ENCODE data around the gene REEP1.
"Not testable (repeated sequence)": the region's sequence is repeated elsewhere in the genome, so short reads cannot be mapped to it uniquely, and the experiment has no call there.

DNA sequence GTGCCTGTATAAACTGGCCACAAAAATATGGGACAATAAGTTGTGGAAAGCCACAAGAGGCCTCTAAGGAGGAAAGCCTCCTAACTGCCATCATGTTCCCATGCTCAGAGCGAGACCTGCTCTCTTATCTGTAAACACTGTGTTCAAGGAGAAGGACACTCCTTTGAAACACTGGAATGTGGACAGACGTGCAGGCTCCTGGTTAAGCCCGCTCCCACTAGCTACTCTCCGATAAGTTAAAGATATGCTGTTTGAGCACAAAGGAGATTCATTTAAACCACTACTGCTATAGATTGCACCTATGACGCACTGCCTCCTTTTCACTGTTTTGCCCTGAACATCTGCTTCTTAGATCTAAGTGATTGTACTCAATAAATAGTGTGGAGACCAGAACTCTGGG lies 92.2 kb downstream of the REEP1 start:
- TF ChIP-seq, protein P1, sequence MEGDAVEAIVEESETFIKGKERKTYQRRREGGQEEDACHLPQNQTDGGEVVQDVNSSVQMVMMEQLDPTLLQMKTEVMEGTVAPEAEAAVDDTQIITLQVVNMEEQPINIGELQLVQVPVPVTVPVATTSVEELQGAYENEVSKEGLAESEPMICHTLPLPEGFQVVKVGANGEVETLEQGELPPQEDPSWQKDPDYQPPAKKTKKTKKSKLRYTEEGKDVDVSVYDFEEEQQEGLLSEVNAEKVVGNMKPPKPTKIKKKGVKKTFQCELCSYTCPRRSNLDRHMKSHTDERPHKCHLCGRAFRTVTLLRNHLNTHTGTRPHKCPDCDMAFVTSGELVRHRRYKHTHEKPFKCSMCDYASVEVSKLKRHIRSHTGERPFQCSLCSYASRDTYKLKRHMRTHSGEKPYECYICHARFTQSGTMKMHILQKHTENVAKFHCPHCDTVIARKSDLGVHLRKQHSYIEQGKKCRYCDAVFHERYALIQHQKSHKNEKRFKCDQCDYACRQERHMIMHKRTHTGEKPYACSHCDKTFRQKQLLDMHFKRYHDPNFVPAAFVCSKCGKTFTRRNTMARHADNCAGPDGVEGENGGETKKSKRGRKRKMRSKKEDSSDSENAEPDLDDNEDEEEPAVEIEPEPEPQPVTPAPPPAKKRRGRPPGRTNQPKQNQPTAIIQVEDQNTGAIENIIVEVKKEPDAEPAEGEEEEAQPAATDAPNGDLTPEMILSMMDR (IDR thresholded peaks at IDR 0.05), result not testable (repeated sequence)
- TF ChIP-seq, protein P2, sequence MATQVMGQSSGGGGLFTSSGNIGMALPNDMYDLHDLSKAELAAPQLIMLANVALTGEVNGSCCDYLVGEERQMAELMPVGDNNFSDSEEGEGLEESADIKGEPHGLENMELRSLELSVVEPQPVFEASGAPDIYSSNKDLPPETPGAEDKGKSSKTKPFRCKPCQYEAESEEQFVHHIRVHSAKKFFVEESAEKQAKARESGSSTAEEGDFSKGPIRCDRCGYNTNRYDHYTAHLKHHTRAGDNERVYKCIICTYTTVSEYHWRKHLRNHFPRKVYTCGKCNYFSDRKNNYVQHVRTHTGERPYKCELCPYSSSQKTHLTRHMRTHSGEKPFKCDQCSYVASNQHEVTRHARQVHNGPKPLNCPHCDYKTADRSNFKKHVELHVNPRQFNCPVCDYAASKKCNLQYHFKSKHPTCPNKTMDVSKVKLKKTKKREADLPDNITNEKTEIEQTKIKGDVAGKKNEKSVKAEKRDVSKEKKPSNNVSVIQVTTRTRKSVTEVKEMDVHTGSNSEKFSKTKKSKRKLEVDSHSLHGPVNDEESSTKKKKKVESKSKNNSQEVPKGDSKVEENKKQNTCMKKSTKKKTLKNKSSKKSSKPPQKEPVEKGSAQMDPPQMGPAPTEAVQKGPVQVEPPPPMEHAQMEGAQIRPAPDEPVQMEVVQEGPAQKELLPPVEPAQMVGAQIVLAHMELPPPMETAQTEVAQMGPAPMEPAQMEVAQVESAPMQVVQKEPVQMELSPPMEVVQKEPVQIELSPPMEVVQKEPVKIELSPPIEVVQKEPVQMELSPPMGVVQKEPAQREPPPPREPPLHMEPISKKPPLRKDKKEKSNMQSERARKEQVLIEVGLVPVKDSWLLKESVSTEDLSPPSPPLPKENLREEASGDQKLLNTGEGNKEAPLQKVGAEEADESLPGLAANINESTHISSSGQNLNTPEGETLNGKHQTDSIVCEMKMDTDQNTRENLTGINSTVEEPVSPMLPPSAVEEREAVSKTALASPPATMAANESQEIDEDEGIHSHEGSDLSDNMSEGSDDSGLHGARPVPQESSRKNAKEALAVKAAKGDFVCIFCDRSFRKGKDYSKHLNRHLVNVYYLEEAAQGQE (IDR thresholded peaks at IDR 0.05; ENCODE audit: insufficient read depth in 1 of 2, low read depth in 2 of 2, low read length in 1 of 2), result not testable (repeated sequence)
- not testable (repeated sequence) for TF ChIP-seq POLR2AphosphoS5 (IDR thresholded peaks at IDR 0.05; ENCODE audit: low read depth, low read length); SIN3A (IDR thresholded peaks at IDR 0.05; ENCODE audit: borderline replicate concordance, insufficient read depth, low read depth, low read length); TCF7L2 (IDR thresholded peaks at IDR 0.05; ENCODE audit: low read depth, low read length)

Measured in Panc1 (cell line).